PC-3 (cell line): ENCODE data around the gene AHDC1.

ENCODE experiments used
- CTCF ChIP-seq: fragments of 300-600 bp; sonication (generic); conservative IDR thresholded peaks from 2 replicates; pipeline ENCODE4 v1.5.1; 2017; ENCODE audit warnings: antibody characterized with exemption, low read depth, mild to moderate bottlenecking, low read length
- EZH2phosphoT487 ChIP-seq: fragments of 300-600 bp; sonication (generic); IDR thresholded peaks from 2 replicates; pipeline ENCODE4 v1.6.1; 2018; ENCODE audit warnings: mild to moderate bottlenecking, antibody characterized with exemption, low read length, borderline replicate concordance

GRCh38 chr1:27593678-27594563 lies 10.0 kb downstream of the AHDC1 start:
- TF ChIP-seq CTCF (no peak), EZH2phosphoT487 (no peak)
